HG03135 (cell line): Measurements from ENCODE around the gene BRD3OS.
"Not testable (repeated sequence)": the region's sequence is repeated elsewhere in the genome, so short reads cannot be mapped to it uniquely, and the experiment has no call there.

Source experiments
- ATAC-seq: cut with Tn5 transposase; IDR thresholded peaks from one replicate; pipeline ENCODE4 v1.9.1; 2021; ENCODE audit warnings: mild to moderate bottlenecking, moderate library complexity; ENCODE audit not compliant: unreplicated experiment

The BRD3OS gene

GRCh38 chr9:134061688-134062371, 36.5 kb downstream of the BRD3OS start:
- ATAC-seq: no peak

- ATAC-seq: no peak
Observed at GRCh38 chr9:134062461-134063087, 37.3 kb downstream of the BRD3OS start.

DNA sequence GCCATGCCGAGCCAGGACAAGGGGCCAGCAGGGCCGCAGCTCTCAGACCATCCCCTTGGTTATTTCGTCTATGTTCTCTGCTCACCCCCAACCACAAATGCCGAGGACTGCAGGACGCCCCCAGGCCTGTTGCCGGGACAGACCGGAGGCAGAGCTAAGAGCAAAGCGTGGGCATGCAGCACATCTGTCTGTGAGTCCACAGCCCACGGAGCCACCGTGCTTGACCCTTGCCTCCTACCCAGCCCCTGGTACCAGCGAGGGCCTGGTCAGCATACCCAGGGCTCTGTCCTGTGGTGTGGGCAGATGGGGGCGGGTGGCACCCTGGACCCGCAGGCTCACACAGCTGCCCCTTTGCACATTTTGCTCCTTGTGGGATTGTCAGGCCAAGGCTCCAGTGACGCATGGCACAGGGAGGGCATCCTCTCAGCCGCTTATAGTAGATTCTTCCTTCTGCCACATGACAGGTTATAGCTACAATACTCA, 37.8 kb downstream of the BRD3OS start:
- no peak for ATAC-seq

DNA sequence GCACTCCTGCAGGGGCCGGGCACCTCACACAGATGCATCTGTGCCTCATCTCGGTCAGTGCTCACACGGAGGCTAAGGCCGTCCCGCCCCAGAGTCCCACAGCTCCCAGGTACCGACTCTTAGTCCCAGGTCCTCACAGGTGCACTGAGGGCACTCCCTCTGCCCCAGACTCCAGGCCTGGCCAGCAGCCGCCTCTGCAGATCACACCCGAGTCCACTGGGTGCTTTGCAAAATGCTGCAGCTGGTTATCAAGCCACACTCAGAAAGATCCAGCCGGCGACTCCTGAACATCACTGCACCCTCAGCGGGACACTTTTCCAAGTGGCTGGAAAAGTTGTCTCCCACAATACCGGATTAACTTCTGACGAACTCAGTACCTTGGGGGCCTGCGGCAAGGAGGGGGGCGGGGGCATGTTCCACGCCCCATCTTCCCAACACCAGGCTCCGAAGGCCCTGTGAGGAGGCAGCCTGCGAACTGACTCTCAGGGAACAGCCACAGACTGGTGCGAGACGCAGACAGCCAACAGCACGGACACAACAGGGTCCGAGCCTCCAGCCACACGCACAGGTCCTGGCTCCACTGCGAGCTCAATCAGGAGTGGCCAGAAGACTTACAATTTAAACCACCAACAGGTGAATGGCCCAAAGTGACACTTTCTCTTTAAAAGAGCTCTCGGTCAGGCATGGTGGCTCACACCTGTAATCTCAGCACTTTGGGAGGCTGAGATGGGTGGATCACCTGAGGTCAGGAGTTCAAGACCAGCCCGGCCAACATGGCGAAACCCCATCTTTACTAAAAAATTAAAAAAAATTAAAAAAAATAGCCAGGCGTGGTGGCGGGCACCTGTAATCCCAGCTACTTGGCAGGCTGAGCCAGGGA, 38.5 kb downstream of the BRD3OS start:
- ATAC-seq: no peak

DNA sequence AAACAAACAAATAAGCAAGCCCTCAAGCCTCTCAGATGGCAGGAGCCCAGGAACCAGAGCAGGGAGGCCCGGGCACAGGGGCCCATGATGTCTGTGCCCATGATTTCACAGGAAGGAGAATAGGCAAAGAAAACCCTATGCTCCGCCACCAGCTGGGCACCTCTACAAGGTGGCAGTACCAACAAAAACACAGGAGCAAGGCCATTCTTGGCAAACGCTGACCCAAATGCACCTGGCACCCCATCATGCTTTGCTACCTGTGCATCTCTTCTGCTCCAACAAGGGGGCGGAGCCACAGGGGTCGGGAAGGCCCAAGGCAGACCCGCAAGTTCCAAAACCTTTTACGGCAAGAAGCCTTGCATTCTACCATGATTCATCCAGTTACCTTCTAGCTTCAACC, 39.4 kb downstream of the BRD3OS start:
- no peak for ATAC-seq

DNA sequence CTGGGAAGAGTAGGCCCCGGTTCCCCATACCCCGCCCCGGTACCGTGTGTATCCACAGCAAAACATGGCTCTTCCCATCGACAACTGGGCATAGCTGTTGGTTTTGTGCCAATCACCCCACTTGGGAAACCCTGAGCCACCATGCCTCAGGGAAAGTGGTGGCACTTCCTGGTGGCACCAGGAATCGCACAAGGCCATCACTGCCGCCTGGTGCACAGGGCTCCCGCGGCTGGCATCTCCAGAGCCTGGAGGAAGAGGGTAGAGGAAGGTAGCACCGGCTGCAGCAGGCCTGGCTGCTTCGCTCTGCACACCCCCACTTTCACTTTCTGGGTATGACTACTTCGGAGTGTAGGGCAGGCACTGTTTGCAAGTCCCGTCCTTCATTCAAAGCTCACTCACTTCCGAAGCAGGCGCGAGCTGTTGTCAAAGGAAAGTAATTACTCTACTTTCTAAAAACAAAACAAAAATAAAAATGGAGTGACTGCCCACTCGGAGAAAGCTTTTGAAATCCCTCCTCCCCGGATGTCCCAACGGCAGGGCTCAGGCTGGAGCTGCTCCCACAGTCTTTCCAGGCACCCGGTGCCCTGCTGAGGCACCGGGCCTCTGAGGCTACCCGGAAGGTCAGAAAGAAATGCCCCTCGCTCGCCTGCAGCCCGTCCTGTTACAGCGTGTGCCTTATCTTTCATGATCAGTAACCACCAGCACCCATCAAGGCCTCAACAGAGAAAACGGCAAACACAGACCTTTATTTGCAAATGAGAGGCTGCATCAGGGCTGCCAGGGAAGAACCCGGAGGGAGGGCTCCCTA, 40.5 kb downstream of the BRD3OS start:
- ATAC-seq: no peak

GRCh38 chr9:134066526-134066912, 41.2 kb downstream of the BRD3OS start:
- ATAC-seq: no peak

GRCh38 chr9:134066913-134067851, 41.9 kb downstream of the BRD3OS start:
- ATAC-seq: peak; percentile 14

- ATAC-seq: peak; percentile 77
Observed at GRCh38 chr9:134067904-134068743, 42.8 kb downstream of the BRD3OS start, which contains the start of gene BRD3. TSS of gene BRD3 (minus strand) at chr9:134068026. CDS start at chr9:134053477, 14,549 bp downstream.

GRCh38 chr9:134068744-134069479, 43.6 kb downstream of the BRD3OS start:
- no peak for ATAC-seq

GRCh38 chr9:134069480-134070399, 44.5 kb downstream of the BRD3OS start:
- ATAC-seq: no peak

- ATAC-seq: no peak
Observed at GRCh38 chr9:134071149-134071548, 45.9 kb downstream of the BRD3OS start.

DNA sequence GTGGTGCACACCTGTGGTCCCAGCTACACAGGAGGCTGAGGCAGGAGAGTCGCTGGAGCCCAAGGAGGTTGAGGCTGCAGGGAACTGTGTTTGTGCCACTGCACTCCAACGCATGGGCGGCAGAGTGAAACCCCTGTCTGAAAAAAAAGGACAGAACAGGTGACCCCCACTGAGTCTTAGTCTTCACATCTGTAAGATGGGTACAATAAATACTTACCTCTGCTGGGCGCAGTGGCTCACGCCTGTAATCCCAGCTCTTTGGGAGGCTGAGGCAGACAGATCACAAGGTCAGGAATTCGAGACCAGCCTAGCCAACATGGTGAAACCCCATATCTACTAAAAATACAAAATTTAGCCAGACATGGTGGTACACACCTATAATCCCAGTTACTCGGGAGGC, 47.4 kb downstream of the BRD3OS start:
- ATAC-seq: not testable (repeated sequence)

- ATAC-seq: no peak
Observed at GRCh38 chr9:134073500-134073899, 48.2 kb downstream of the BRD3OS start.

GRCh38 chr9:134075689-134076088, 50.4 kb downstream of the BRD3OS start:
- ATAC-seq: not testable (repeated sequence)

DNA sequence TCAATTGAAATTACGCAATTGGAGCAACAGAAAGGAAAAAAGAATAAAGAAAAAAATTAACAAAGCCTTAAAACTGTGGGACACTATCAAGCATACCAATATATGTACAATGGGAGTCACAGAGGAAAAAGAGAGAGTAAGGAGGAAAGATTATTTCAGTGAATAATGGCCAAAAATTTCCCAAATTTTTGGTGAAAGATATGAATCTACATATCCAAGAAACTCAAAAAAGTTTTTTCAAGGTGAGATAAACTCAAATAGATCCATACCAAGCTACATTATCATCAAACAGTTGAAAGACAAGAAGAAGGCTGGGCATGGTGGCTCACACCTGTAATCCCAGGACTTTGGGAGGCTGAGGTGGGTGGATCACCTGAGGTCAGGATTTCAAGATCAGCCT, 51.4 kb downstream of the BRD3OS start:
- no peak for ATAC-seq
